ENCODE results near the gene PTGR1. TPM values are rescaled to one million over a fixed set of nuclear protein-coding genes. Genes with fewer than 3 reads are reported as not detected.
"Not testable (repeated sequence)": the region's sequence is repeated elsewhere in the genome, so short reads cannot be mapped to it uniquely, and the experiment has no call there.

Gene PTGR1
- total RNA-seq, result 6.5 and 20.7 TPM in 2 replicates

DNA sequence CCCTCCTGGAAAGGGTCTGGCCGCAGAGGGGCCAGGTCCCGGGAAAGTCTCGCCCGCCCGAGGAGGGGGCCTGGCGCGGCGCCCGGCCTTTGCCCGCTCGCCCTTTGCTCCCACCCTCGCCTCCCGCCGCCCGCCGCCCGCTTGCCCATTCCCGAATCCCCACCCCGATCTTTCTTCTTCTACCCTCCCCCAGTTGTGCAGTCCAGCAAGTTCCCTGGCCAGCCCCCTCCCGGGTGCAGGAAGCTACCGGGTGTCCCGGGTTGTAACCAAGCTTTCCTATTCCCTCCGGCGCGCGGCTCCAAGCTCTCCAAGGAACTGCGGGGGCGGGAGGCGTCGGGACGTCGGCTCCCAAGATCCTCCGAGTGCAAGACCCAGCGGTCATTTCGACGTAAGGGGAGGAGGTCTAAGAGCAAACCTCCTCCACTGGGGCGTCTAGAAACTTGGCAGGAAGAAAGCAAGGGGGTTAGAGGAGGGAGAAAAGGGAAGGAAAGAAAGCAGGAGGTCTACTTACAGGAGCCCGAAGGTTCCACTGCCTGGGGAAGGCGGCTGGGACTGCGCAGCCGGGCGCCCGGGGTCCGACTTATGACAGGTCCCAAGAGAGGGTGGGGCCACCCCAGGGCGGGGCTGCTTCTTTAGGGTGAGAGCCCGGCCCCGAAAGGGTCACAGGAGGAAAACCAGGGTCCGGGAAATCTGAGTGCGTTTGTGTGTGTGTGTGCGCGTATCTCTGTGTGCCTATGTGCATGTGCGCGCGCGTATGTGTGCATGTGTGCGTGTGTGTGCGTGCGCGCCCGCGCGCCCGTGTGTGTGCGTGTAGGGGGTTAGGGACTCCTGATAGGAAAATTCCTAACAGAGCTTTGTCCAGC, at the start of gene PTGR1:
Gene PTGR1, minus strand, starts transcription at position 556 of the 863 bp plus-strand sequence. CDS start 2,225 bp downstream, outside the sequence.
- peak; percentile 87 to 88 for DNase-seq (ENCODE audit: low read depth in 2 of 2)

DNA sequence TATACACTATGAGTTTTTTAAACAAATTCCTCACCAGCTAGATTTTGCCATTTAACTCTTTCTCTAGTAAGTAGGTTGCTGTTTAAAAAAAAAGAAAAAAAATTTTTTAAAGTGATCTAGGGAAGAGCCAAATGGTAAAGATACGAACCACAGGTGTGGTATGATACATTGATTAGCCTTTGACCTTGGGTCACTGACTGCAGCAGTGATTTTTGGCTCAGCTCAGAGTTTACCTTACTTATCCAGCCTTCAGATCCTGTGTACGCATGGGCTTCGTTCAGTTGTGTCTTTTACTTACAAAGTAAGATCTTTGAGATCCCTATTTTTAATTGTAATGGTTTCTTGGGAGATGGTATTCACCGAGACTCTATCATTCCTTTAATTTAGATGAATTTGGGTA, 49.6 kb upstream of the PTGR1 start:
- DNase-seq (ENCODE audit: low read depth in 2 of 2), result no peak

DNA sequence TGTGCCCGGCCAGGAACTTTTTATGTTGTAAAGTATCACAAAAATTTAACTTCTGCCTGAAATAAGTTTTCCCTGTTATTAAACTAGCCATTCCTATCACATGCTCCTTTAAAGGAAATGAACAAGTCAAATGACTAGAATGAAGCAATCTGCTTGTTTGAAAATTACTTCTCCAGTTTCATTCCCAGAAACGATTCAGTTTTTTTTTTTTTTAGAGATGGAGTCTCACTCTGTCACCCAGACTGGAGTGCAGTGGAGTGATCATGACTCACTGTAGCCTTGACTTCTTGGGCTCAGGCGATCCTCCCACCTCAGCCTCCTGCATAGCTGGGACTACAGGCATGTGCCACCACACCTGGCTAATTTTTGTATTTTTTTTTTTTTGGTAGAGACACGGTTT, 48.6 kb upstream of the PTGR1 start:
- no peak for DNase-seq (ENCODE audit: low read depth in 2 of 2)

DNA sequence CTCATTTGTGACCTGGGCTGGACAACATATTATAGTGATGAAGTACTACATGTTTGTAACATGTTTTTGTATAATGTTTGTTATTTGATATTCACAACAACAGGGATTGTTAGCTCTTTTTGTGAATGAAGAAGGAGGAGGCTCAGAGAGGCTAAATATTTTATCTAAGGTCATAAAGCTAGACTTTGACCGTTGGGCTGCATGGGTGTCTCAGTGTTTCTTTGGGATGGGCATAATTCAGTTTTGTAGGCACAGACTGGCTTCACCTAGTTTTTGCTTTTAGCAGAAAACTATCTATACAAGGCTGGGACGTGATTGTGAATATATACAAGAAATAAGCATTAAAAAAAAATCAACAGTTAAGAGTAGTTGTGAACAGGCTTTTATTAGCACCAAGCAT, 47.0 kb upstream of the PTGR1 start:
- no peak for DNase-seq (ENCODE audit: low read depth in 2 of 2)

DNA sequence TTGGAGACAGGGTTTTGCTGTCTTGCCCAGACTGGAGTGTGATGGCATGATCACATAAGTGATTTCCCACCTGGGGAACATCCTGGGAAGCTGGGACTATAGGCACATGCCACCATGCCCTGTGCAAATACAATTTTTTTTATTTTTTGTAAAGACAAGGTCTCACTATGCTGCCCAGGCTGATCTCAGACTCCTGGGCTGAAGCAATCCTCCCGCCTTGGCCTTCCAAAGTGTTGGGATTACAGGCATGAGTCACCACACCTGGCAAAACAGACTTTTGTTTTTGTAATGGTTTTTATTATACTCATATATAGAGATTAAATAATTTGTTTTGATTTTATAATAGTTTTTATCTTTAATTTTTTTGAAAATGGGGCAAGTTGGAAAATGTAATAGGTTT, 46.4 kb upstream of the PTGR1 start:
- DNase-seq (ENCODE audit: low read depth in 2 of 2), result peak; percentile 4 to 9

DNA sequence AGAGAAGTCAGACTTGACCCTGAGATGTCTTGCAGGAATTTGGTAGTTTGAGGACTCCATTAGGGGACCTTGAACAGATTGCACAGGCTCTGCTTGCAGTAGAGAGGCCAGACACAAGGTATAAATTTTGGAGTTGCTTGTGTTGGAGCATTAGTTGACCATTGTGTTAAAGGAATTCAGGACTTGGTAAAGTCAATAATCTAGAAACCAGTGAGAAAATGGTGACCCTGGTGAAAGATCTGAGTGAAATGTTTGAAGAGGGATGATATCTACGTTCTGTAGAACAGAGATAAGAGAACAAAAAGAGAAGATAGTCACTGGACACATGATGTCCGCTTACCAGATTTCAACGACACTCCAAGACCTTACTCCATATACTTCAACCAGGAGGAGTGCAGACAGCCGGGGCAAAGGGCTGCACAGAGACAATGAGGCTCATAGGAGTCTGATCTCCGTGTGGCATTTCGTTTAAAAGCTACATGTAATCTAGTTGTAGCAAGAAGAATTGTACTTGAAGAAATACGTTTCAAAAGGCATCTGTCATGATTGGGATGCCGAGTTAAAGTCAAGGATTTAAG, 44.8 kb upstream of the PTGR1 start:
- DNase-seq (ENCODE audit: low read depth in 2 of 2), result no peak

DNA sequence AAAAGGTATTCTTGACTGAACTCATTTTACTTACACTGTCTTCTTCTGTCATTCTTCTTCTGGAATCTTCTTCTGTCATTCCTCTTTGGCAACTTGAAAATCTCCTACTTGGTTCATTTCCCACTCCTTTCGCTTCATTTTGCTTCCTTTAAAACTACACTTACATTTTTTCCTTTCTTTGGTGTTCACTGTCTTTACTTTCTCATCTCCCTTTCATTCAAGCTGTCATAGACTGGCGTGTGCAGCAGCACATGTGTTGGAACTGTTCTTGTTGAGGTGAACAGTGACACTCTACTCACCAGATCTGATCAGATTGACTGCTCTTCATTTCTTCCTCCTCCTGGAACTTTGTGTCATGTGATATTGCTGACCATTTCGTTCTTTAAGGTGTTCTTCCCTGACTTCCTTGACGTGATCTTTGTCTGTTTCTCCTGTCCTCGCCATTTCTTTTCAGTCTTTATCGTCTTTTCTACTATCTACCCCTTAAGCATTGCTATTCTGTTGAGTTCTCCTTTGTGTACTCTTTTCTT, 38.0 kb upstream of the PTGR1 start:
- DNase-seq (ENCODE audit: low read depth in 2 of 2), result no peak

DNA sequence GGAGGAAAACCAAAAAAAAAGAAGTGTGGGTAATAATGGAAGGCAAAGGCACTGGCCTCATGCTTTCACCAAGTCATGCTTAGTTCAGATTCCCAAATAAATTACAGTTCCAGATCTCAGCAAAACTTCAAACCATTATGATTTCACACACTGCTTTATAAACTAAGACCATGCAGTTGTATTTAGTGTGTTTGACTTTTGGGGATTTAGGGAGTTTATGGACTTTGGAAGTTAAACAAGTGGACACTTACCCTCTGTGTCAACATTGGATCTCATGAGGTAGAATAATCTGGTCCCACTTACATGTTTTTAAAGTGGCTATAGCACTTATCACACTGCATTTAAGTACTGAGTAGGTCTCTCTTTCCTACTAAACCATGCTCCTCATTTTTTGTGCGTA, 35.4 kb upstream of the PTGR1 start:
- DNase-seq (ENCODE audit: low read depth in 2 of 2), result no peak

DNA sequence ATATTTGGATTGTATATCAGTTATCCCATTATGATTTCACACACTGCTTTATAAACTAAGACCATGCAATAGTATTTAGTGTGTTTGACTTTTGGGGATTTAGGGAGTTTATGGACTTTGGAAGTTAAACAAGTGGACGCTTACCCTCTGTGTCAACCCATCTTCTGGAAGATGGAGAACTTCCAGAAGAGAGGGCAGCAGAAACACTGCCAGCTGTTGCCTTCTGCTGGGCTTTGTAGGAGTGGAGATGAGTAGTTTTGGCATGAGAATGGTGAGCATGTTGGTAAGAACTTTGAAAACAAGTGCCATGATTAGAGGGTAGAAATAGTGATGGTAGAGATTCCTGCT, 33.9 kb upstream of the PTGR1 start:
- no peak for DNase-seq (ENCODE audit: low read depth in 2 of 2)

DNA sequence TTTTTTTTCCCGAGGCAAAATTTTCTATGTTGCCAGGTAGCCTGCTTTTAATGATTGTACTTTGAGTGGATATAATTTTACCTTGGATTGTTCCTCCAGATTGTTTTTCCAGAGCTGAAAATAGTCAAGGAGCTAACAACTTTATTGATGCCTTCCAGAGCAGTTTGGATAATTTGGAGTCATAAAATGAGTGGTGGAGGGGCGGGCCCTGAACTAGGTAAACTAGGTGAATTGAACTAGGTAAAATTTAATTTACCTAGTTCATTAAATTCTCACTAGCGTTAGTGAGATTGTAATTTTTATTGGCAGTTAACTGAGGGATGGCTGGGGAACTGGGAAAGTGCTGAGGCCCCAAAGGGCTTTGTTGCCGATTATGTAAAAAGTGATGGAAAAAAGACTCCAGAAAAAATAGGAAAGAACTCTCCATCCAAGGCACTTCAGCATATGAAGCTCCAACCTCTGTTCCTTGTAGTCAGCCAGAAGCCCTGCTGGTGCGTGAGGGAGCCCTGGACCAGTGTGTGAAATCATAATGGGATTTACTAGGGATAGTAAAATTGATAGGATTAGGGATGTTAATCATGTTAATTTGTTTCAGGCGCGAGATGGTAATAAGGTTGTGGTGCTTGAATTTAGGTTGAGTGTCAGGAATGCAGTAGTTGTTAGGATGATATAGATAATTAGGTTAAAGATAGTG, 33.4 kb upstream of the PTGR1 start:
- DNase-seq (ENCODE audit: low read depth in 2 of 2), result no peak

DNA sequence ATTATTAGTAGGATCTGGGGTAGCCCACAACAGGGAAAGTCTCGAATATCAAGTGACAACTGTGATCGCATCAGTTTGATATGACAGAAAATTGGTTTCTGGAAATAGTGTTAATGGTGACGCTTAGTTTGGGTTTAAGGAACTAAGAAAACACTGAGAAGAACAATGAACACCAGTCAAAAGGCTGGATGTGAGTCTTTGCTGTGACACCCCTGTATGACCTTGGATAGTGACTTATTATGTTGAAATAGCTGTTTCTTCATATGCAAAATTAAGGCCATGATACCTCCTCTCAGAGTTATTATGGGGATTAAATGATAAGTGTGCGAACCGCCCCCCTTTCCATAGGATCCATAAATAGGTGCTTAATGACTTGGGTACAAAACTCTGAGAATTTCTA, 32.6 kb upstream of the PTGR1 start:
- peak in 1 of 2 donors; percentile 8 for DNase-seq (ENCODE audit: low read depth in 2 of 2)

DNA sequence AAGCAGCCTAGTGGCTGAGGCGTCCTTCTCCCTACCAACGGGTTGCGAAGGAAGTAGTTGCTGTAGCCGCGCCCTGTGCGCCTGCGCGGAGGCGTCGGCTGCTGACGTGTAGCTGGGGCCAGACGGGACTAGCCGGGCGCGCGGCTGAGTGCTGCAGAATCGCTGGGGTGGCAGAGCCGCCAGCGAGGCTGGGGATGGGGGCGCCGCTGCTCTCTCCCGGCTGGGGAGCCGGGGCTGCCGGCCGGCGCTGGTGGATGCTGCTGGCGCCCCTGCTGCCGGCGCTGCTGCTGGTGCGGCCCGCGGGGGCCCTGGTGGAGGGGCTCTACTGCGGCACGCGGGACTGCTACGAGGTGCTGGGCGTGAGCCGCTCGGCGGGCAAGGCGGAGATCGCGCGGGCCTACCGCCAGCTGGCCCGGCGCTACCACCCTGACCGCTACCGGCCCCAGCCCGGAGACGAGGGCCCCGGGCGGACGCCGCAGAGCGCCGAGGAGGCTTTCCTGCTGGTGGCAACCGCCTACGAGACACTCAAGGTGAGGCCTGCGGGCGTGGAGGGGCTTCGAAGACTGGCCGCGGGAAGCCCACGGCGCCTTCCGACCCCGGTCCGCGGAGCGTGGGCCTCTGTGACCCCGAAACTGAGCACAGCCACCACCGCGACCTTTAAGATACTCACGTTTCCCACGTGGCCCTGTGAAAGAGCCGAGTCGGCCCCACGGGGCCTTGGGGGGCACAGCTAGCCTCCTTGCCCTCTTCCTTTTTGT, 31.9 kb upstream of the PTGR1 start, which contains the start of gene DNAJC25:
Gene DNAJC25, plus strand, starts transcription at position 121 of the 758 bp plus-strand sequence. Its CDS starts 74 bp downstream, at position 195.
- DNase-seq (ENCODE audit: low read depth in 2 of 2), result peak; percentile 99

DNA sequence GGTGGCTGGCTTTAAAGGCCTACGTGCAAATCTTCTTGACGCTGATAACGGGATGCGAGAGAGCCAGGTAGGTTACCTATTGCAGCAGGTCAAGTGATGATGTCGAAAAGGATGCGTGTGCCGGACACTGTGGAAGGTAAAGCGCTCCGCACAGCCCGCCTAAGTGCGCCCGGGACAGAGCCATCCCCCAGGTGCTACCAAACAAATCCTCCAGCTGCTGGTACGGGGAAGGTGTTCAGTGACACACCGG, 31.4 kb upstream of the PTGR1 start:
- DNase-seq (ENCODE audit: low read depth in 2 of 2), result no peak

DNA sequence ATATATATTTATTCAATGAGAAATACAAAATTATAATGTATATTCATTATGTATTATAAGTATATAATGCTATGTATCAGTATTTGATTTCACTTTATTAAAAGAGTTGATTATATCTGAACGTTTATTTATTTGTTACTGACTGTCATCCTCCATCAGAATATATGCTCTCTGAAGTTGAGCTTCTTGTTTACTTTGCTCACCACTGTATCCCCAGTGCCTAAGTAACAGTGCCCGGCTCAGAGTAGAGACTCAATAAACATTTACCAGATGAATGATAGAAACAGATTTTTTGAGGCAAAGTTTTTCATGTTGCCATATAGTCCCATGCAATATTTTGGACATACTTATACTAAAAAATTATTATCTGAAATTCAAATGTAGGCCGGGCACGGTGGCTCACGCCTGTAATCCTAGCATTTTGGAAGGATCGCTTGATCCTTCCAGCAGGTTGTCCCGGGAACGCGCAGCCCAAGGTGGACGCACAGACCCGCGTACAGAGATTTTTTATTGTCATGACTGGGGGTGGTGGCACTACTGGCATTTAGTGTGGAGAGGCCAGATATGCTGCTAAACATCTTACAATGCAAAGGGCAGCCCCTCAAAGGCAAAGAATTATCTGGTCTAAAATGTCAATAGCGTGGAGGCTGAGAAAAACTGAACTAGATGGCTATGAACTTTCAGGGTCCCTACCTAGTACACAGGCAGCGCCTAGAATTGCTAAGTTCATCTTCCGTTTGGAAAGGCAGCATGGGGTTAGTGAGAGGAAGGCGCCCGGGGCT, 30.9 kb upstream of the PTGR1 start:
- DNase-seq (ENCODE audit: low read depth in 2 of 2), result no peak

DNA sequence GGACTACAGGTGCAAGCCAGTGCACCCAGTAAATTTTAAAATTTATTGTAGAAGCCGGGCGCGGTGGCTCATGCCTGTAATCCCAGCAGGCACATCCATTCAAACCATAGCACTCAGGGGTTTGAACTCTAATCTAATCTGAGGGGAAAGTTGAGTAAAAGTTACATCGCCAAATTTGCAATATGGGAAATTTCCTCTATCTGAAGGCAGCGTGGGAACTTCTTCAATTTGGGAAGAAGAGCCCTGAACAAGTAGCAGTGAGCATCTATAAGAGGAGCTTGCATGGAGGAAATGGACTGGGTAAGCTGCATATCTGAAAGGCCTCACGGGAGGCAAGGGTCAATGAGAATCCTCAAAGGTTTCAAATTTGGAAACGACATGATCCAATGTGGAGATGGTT, 29.0 kb upstream of the PTGR1 start:
- DNase-seq (ENCODE audit: low read depth in 2 of 2), result no peak

DNA sequence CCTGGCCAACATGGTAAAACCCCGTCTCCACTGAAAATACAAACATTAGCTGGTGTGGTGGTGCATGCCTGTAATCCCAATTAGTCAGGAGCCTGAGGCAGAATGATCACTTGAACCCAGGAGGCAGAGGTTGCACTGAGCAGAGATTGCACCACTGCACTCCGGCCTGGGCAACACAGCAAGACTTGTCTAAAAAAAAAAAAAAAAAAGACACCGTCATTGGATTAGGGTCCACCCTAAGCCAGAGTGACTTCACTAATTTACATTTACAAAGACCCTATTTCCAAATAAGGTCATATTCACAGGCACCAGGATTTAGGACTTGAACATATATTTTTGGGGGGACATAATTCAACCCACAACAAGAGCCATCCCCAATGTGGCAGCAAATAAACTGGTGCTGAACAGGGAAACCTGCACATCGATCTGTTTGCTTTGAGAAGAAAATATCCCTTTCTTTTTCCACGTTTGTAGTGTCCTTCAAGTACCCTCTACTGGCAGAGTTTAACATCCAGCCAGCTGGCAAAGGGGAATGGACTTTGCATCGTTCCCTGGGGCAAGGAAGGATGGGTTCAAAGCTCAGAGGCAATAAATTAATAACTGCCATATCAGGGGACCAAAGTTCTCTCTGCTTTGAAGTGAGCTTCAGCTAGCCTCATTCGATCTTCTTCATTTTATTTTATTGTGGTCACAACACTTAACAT, 28.0 kb upstream of the PTGR1 start:
- DNase-seq (ENCODE audit: low read depth in 2 of 2), result no peak

DNA sequence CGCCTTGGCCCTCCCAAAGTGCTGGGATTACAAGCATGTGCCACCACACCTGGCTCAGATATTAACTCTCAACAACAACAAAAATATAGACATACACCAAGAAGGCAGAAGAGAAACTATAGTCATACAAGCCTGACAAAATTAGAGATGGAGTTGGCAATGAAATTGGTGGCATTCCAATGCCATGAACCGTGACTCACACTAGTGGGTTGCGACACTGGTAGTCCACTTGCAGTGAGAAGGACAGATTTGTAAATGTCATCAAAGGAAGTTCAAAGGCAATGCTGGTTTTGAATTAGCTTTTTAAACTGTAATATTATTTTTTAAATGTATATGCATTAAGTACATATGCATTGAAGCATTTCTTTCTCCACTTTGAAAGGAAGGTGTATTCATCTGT, 23.2 kb upstream of the PTGR1 start:
- peak; percentile 41 to 56 for DNase-seq (ENCODE audit: low read depth in 2 of 2)

DNA sequence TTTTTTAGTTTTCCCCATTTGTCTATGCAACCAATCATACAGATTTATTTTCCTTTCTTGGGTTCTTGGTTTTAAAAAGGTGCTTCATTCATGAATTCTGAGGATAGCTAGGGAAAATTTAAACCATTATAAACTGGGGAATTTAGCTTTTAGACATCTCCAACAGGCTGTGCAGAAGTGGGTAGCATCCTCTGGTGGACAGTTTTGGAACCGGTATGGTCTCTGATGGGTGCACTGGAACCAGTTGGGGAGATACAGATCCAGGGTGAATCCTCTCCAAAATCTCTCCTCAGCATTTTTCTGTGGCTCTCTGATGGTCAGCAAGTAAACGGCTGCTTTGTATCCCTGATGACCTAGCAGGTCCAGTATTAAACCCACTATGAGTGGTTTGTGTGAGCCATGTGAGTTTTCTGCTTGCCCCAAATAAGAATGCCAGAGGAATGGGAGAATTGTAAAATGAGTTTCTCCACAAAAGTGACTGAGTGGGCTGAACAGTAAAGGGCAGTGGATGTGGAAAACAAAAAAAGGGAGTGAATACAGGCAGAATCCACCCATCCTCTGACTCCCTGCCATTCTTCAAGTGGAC, 22.5 kb upstream of the PTGR1 start:
- DNase-seq (ENCODE audit: low read depth in 2 of 2), result peak; percentile 58 to 72

DNA sequence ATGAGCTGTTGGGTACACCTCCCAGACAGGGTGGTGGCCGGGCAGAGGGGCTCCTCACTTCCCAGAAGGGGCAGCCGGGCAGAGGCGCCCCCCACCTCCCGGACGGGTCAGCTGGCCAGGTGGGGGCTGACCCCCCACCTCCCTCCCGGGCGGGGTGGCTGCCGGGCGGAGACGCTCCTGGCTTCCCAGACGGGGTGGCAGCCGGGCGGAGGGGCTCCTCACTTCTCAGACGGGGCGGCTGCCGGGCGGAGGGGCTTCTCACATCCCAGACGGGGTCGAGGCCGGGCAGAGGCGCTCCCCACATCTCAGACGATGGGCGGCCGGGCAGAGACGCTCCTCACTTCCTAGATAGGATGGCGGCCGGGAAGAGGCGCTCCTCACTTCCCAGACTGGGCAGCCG, 17.9 kb upstream of the PTGR1 start:
- not testable (repeated sequence) for DNase-seq (ENCODE audit: low read depth in 2 of 2)

DNA sequence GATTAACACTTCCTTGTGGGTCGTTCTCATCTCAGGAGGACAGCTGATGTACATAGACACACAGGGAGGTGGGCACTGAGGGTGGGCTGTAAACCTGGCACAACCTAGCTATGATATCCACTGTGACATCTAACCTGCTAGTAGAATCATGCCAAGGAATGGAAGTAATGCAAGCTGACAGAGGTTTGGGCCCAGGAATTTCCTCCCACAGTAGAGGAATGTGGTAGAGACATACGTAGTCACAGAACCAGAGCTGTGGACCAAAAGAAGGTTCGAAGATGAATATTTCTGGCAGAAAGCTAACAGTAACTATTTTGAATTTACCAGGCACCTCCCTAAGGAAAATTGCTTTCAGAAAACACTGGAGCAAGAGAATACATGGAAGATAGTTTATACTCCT, 16.5 kb upstream of the PTGR1 start:
- DNase-seq (ENCODE audit: low read depth in 2 of 2), result no peak

Data from lung microvascular endothelial cell (primary cell).